T follicular helper cell (primary cell): Measurements from ENCODE around the gene CFAP54.
A peak's percentile ranks its signal among the peaks of the same experiment; 100 is the strongest.
"Not testable (repeated sequence)": the region's sequence is repeated elsewhere in the genome, so short reads cannot be mapped to it uniquely, and the experiment has no call there.

Experiments used
- DNase-seq: peaks from one replicate; pipeline ENCODE4 v3.0.0-alpha.2; 2020; ENCODE audit warnings: low read depth

Gene CFAP54

DNA sequence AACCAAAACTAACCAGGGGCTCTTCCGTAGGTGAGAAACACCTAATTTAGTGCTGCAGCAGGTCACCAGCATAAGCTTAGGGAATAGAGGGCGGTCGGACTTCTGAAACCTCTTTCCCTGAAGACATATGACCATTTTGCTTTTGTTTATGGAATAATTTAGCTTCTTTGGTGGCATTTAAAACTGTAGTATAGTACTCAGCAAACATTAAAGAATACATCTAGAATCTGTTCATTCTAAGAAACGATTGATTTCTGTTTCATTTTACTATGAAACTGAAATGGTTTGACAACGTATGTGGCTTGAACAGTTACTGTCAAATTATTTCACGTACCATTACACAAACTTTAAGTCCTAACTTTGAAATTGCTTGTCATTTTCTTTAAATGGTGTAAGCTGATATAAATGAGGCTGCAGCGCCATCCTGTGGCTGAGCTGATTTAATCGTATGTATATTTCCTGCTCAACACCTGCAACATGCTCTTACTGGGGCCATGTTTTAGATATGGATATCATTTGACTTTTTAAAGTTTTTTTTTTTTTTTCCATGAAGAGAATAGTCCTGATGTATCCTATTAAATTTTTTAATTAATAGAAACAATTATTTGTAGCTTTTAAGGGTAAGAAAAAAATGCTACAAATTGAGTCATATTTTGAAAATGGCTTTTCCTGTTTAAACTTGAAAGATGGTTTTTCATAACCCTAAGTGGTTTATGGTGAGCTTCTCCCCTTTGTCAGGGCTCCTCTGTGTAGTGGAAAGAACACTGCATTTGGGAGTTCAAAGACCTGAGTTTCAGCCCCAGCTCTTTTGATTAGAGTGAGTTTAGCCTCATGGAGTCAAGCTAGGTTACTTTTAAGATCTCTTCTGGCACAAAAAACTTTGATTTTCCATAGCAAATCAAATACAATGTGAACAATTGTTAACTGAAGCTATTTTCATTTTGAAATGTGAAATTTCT, 27.4 kb downstream of the CFAP54 start:
- peak; percentile 81 for DNase-seq

DNA sequence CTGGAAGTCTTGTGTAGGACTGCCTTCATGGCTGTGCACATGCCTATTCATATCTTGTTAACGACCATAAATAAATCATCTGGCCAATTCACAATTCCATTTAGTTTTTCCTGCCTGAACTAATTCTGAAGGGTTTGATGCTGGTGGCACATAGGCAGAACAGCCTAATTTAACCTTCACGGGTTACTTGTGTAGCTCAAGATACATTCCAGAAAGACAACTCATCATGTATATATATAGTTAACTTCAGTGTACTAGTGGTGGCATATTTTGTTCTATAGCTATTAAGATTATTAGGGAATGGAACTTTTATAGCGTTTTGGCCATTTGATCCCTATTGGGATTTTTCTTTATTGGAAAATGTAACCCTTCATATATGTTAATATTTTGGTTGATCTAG, 31.4 kb downstream of the CFAP54 start:
- no peak for DNase-seq

DNA sequence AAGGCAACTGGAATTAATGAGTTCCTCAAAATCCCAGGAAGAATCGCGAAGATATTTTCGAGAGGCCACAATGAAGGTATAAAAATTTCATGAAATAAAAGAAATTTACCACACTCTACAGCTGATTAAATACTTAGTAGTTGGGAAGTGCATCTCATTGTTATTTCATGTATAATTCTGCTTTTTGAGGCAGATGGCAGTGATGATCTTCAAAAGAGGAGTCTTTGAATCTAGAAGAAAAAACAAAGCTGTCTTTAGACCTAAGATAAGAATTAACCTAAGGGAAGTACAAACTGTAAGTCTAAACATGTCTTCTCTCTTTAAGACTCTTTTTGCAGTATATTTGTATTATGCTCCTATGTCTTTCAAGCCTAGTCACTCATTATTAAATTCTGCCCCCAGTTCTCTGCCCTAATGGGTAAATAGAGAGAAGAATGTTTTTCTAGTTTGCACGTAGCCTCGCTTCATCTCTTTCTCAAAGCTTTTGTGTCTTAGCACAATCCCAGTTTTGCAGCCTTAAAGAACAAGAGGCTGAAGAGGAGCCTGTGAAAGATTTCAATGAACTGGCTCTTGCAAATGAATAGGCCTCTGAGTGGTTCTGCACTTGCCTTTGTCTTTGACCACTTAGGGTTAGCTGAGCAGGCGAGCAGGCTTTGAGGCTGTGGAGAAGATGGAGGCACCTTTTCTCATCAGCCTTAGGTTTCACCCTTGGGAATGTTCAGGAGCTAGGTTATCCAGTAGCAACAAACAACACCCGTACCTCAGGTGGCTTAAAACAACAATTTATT, 32.7 kb downstream of the CFAP54 start:
- no peak for DNase-seq

DNA sequence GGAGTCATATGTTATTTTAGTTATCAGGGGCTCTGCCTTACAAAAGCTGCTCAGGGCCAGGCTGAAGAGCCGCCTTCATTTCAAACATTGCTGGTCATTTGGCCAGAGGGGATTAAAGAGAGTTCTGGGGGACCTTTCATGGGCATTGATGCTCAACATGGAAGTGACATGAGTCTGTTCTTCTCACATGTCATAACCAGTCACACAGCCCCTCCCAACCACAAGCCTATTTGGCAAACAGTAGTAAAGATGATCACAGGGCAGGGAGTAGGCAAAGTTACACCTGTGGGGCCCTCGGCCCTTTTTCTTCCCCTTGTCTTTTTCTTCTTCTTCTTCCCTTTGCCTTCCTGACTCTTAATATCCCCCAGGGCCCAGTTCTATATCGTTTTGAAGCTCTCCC, 33.3 kb downstream of the CFAP54 start:
- no peak for DNase-seq

DNA sequence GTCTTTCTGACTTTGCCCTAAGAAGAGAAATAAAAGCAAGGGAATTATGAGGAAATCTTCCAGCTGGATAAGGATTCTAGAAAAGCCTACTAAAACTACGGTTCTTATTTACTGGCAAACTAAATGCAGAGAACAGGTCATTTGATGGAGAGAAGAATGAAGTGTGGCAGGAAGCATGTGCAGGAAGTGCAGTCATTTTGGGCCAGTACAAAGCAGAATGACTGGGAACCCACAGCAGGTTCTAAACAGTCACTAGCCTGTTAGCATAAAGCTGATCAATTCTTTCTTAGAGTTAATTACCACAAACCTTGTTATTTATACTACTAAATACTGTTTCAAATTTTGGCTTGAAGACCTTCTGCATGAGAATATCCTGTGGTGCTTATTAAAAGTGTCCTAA, 36.7 kb downstream of the CFAP54 start:
- no peak for DNase-seq

DNA sequence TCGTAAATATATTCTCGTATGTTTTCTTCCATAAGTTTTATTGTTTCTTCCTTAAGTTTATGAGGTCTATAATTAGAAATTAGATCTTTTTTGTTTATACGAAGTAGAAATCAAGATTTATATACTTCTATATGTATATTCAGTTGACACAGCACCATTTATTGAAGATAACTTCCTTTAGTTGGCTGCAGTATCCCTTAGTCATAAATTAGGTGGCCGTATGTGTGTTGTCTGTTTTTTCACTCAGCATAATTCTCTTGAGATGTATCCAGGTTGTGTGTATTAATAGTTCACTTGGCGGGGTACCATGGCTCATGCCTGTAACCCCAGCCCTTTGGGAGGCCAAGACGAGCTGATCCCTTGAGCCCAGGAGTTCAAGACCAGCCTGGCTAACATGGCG, 40.5 kb downstream of the CFAP54 start:
- no peak for DNase-seq

DNA sequence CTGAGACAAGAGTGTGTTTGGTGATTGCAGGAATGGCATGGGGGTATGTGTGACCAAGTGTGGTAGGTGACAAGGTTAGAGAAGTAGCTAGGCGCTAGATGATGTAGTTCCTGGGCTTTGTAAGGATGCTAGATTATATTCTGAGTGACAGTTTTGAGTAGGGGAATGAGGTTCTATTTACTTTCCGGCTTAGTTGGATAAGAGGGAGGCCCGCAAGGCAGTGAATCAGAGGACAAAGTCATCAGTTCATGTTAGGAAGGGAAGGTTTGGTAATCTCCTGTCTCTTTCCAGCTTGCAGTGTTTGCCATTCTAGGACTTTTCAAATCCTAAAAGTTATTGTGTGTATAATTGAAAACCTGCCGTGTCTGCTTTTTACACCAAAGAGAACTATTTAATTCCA, 45.0 kb downstream of the CFAP54 start:
- DNase-seq: no peak

DNA sequence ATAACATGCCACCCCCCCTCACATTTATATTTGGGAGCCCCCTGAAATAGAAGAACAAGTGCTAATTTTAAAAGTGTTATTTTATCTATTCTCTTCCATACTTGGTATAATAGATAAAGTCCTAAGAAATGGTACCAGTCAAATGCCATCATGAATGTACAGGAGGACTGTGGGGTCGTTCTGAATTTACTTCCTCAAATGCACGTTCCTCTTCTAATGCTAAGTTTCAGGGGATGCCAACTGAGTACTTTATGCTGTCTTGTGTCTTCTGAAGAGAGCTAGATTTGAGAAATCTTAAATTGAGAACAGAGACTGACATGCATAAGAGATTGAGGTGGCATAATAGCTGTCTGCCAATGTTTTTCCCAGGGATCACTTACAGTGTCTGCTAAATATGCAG, 59.0 kb downstream of the CFAP54 start:
- no peak for DNase-seq

DNA sequence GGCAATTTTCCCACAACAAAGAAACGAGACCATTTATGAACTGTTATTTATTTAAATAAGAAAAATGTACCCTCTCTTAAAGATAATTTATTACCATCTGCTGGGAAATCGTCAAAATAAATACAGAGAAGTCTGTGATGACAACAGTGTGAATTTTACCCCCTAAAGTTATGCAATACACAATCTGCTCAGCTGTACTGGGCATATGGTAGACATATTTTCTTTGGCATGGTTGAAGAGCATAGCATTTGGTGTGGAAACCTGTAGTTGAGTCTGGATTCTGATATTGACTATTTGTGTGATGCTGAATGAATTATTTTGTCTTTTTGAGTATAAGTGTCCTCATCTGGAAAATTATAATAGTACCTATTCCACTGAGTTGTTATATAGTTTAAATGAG, 60.0 kb downstream of the CFAP54 start:
- DNase-seq: no peak

DNA sequence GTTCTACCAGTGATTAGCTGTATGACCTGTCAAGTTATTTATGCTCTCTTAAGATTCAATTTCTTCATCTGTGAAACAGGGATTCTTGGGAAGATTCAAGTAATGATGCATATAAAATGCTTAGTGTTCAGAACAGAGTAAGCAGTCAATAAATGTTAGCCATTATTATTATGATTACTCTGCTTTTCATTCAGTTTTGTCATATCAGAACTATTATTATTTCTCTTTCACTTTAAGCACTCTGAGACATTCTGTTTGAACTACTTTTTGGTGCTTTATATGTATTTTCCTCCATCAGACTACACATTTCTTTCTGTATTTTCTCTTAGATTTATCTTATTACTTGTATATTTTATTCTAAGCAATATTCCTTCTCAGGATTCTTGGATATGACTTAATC, 81.2 kb downstream of the CFAP54 start:
- no peak for DNase-seq

DNA sequence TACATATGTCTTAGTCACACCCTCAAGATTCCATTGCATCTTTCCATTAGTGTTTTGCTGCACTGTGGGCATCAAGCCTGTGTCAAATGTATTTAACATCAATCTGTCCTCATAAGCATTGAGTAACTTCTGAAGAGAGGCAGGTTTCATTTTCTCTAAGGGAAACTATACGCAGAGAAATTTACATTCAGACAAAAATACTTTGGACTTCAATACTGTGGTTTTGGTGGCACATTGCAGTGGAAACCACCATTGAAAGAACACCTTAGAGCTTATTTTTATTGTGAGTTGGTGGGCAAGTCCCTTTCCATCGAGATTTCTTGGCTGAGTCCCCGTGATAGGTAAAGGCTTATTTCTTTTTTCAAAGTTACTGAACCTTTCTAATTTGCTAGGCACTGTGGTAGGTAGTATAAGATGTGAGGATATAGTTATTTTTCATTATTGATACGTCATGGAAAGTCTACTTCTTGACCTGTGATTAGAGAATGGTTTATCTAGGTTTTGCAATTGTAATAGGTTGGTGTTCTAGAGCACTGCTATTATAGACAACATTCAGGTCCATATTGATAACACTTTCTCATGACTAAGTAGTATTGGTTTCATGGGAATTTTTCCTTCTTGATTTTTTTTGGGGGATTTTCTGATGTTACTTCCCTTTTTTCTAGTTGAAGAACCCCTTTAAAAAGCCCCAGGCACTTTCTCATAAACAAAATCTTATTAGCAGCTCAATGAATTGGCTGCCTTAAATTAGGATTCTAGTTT, 81.9 kb downstream of the CFAP54 start:
- no peak for DNase-seq

DNA sequence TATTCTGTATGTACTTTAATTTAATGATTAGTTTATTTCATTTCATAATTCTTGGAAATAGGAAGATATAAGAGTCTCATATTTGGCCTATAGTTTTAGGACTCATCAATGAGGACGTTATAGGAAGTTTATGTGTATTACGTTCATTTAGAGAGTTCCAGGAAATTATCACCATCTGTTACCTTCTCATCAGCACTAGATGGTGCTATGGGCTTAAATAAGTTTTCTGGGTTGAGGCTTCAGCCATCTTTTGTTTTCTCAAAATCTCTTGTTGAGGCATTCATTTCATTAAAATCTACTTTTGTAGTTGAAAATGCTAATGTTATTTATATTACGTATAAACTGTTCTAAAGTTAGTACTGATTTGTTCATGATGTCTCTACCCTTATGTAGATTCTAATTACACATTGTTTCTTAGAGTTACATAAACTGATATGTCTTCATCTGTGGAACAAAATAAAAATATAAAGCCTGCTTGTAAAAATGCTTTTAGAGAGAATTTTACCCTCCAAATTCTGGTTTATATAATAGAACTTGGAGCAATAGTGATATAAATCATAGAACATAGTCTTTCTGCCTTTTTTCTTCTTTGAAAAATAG, 89.2 kb downstream of the CFAP54 start:
- no peak for DNase-seq

DNA sequence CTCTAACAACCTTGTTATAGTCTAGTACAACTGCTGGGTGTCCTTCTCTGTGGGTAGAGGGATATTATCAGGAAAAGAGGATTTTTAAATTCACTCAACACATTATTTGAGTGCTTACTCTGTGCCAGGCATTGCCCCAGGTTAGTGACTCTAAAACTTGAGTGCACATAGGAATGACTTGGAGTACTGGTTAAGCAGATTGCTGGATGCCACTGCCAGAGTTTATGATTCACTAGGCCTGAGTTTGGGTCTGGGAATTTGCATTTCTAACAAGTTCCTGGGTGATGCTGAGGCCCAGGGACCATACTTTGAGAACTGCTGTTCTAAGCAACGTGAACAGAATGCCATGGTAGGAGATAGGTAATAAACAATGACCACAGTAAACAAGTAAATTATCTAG, 96.6 kb downstream of the CFAP54 start:
- no peak for DNase-seq

DNA sequence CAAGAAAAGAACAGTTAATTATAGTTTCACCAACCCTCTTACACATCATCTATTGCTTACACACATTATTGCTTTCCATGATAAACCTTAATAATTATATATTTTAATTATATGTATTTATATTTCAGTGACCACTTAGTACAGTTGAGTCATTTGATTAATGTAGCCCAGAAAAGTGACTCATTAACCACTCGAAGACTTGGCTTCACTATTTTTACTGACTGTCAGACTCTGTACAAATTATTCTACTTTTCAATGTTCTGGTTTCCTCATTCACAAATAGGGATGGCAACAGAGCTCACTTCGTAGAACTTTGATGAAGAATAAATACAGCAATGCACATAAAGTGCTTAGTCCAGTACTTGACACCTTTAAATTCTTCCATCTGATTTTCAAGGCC, 98.3 kb downstream of the CFAP54 start:
- no peak for DNase-seq

DNA sequence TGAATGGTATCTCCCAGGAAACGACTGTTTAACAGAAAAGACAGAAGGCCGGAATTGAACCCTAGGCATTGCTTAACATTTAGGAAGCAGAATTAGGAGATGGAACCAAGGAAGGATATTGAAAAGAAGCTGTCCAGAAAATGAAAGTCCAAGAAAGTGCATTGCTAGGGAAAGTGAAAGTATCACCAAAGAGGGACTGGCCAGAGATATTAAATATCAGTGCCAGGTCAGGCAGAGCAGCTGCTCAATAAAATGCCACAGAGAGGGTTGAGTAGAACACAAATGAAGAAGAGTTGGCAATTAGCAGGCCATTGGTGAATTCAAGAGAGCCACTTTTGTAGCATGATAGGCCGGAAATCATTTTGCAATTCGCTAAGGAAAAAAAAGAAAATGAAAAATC, 101.6 kb downstream of the CFAP54 start:
- no peak for DNase-seq

DNA sequence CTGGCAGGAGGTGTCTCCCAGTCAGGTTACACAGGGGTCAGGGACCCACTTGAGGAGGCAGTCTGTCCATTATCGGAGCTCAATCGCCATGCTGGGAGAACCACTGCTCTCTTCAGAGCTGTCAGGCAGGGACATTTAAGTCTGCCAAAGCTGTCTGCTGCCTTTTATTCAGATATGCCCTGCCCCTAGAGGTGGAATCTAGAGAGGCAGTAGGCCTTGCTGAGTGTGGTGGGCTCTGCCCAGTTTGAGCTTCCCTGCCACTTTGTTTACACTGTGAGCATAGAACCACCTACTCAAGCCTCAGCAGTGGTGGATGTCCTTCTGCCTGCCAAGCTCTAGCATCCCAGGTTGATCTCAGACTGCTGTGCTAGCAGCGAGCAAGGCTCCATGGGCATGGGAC, 115.0 kb downstream of the CFAP54 start:
- DNase-seq: not testable (repeated sequence)

DNA sequence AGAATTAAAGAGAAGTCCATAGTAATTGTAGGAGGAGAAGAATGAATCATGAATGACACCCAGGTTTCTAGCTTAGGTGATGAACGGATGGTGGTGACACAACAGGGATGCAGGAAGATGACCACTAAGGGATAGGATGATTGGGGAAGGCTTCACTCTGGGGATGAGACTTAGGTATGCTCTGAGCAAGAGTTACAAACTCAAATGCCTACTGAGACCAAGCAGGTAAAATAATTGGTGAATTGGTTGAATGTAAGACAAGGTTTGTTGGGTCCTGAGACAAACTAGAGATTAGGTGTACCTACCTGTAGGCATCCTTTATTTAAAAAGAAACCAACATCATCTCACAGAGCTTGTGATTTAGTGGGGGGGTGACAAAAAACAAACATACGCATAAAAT, 116.3 kb downstream of the CFAP54 start:
- no peak for DNase-seq

DNA sequence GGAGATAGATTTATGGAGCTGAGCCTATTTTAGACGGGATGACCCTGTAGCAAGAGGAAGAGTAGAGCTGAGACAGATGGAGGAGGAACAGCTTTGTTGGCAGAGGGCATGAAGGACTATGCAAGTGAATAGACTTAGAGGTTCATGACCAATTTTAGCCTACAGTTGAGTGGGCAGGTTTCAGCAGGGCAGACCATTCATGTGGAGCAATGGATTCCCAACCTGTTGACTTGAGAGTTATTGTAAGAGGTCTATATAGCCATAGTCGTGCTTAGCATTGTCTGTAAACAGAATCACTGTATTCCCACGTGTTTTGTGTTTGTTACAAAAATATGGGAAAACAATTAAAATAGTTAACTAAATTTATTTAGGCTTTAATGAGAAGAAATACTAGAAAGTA, 116.8 kb downstream of the CFAP54 start:
- no peak for DNase-seq

DNA sequence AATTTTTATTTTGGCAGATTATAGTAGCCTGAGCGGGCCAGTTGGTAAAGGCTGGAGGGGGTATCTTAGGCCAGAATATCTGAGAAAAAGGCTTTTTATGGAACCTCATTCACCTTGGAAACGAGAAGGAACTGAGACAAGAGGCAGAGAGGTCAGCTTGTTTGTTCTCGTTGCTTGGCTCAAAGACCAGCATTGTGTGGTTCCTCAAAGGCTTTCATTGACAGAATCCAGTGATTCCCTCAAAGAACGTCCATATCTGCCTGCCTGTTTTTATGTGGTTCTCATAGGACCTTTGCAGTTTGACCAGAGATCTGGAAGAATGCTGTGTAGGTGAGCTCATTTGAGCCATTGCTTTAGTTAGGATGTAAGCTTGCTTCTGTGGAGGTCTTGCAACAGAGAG, 117.3 kb downstream of the CFAP54 start:
- no peak for DNase-seq

DNA sequence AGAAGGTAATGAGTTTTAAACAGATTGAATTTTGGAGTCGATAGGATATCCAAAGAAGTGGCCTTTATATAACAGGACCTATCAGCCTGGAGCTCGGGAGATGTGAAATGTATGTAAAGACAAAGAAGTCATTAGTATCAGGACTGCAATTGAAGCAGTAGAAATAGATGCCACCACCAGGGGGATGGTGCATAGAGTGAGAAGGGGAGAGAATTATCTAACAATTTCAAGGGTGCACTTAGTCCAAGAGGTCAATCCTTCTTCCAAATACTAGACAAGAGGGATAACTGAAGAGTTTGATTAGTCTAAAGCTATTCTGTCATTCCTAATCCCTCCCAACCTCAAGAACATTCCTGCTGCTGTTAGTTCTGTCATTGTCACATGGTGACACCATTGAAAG, 127.8 kb downstream of the CFAP54 start:
- no peak for DNase-seq

DNA sequence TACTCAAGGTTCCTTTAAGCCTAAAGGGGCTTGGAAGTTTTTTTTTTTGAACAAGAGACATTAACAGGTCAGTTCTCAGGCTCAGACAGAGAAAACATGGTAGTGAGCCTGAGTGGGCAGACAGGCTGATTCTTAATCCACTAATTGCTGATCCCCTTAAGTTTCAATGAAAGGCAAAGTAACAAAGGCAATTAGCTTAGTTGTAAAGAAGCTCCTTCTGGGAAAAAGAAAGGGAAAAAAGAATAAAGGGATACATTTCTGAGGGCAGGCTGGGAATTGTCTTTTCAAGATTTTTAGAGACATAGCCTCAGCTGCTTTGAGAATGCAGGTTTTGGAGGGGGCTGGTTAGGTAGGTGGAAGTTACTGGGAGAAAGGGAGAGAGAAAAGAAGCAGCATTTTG, 133.8 kb downstream of the CFAP54 start:
- DNase-seq: no peak

DNA sequence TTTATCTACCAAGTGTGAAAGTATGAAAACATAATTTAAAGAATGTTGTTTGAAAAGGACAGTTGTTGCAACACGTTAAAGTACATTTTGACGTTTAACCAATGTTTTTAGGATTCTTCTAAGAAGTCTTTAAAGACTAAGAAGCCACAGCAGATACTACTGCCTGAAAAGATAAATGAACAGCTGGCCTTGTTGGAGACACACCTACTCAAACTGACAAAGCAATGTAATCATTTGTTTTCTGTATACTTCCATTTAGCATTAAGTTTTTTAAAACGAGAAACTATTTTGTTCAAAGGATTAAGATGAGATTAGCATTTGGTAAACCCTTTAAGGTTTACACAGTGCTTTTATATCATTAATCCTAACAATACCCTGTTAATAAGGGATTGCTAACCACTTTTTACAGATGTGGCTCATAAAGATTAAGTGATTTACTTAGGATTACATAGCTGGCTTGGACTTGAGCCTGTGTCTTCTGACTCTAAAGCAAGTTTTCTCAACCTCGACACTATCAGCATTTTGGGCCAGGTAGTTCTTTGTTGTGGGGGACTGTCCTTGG, 134.4 kb downstream of the CFAP54 start:
- DNase-seq: no peak
